Measurements from ENCODE around the gene MBTPS2.
A peak's percentile ranks its signal among the peaks of the same experiment; 100 is the strongest.
"Not testable (repeated sequence)": the region's sequence is repeated elsewhere in the genome, so short reads cannot be mapped to it uniquely, and the experiment has no call there.

Gene MBTPS2

DNA sequence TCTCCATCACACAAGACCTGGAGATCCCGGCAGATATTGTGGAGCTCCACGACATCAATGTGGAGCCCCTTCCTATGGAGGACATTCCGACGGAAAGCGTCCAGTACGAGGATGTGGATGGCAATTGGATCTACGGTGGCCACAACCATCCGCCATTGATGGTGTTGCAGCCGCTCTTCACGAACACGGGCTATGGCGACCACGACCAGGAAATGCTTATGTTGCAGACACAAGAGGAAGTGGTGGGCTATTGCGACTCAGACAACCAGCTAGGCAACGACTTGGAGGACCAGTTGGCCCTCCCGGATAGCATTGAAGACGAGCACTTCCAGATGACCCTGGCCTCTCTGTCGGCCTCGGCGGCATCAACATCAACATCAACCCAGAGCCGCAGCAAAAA is 17.1 kb downstream of the MBTPS2 start:
- DNase-seq (ENCODE audit: low read depth, low spot score) = no peak

GRCh38 chrX:21863241-21863640 is 23.8 kb downstream of the MBTPS2 start:
- no peak for DNase-seq (ENCODE audit: low read depth, low spot score)

GRCh38 chrX:21865436-21865835 is 26.0 kb downstream of the MBTPS2 start:
- no peak for DNase-seq (ENCODE audit: low read depth, low spot score)

- DNase-seq (ENCODE audit: low read depth, low spot score) = no peak
Observed at GRCh38 chrX:21870494-21870893, 31.1 kb downstream of the MBTPS2 start.

DNA sequence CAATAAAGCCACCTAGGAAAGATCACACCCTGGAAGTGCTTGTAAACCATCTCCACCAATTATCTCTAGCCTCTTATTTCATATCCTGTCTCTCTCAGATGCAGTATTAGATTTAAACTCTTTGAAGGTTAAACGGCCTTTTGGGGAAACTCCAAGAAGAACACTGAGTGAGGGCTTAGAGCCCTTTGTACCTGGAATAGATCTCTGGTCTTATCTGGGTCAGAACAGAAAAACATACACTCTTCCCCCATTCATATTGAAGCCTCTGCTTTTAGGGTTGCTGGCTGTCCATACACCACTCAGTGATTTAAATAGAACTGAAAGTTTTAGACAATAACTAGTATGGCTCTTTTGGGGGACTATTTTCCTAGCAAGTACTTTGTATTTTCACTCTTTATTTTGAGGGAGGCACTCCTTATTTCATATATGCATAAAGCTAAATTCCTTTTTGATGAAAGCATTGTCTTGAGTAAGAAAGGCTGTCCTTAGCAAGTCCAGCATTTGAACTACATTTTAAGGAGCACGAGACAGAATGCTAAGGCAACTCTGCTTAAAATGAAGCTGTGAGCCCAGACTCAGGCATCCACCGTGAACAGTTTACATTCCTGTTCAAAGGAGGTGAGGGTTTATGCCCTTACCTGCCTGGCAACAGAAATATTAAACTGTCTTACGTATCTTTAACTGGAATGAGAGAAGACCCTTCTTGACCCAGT is 33.8 kb downstream of the MBTPS2 start:
- no peak for DNase-seq (ENCODE audit: low read depth, low spot score)

DNA sequence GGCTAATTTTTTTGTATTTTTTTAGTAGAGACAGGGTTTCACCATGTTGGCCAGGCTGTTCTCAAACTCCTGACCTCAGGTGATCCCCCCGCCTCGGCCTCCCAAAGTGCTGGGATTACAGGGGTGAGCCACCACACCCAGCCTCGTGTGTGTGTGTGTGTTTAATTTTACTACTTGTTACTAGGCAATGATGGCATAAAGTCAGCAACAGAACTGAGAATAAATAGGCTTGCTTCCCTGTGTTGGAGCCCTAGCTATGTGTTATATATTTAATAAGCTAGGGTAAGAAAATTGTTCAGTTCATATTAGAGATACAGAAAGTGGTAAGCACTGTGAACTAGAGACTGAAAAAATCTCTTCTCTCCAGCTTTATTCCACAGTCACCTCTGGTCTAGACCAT is 34.8 kb downstream of the MBTPS2 start:
- DNase-seq (ENCODE audit: low read depth, low spot score) = not testable (repeated sequence)

- no peak for DNase-seq (ENCODE audit: low read depth, low spot score)
Observed at GRCh38 chrX:21875013-21875412, 35.6 kb downstream of the MBTPS2 start.

DNA sequence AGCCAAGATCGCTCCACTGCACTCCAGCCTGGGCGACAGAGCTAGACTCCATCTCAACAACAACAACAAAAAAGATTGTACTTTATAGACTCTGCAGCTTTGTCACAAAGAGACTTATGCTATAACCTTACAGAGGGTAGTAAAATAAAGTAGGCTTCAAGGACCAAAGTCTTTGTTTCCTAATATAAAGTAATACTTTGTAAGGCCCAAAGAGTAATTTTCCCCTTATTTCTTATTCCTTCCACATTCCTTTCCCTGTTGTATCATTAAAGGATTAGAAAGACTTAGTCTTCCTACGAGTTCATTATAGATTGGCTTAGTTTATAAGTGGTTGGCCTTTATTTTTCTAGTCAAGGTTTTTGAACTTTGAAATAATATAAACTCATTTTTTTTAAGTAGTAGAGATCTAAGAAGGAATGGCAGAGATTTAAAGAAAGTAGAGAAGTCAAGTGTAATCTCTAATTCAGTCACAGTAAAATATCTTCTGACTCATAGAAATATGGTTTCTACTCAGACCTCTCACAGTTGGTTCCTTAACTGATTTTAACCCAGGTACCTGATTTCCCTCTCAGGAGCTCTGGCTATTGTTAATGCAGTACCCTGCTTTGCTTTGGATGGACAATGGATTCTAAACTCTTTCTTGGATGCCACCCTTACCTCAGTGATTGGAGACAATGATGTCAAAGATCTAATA is 42.6 kb downstream of the MBTPS2 start:
- no peak for DNase-seq (ENCODE audit: low read depth, low spot score)

GRCh38 chrX:21883258-21883657 is 43.8 kb downstream of the MBTPS2 start:
- peak; percentile 36 for DNase-seq (ENCODE audit: low read depth, low spot score)

GRCh38 chrX:21885568-21885967 is 46.2 kb downstream of the MBTPS2 start:
- DNase-seq (ENCODE audit: low read depth, low spot score) = no peak

DNA sequence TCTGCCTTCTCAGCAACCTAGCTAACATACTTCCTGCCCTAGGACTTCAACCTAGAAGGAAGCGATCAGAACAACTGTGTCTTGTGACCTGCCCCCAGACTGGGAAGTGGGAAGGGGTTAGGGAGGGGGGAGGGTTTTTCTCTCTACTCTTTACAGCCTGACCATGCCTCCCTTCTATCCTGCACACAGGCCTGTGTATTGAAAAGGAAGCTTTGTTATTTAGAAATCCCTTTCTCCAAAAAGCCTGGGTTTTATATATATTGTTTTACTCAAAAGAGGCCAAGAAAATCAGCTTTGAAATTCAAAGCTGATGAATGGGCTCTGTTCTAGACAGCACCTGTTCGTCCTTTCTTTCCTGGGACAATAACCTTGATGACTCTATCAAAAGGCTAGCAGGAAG is 65.9 kb downstream of the MBTPS2 start:
- no peak for DNase-seq (ENCODE audit: low read depth, low spot score)

- no peak for DNase-seq (ENCODE audit: low read depth, low spot score)
Observed at GRCh38 chrX:21905953-21906352, 66.5 kb downstream of the MBTPS2 start.

DNA sequence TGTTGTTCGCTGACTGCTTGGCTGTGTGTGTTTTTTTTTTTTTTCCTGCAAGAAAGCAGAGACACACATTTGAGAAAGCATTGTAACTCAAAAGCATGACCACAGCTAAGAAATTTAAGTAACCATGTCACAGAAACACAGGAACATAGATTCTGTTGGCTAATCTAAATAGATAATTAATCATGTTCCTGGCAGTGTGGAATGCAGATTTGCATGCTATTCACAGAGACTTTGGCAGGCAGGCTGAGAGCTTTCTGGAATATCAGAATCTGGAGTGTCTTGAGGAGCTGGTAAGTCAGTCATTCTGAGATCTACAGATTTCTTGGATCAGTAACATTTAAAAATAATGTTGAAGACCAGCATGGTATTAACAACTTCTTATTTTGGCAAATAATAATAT is 67.8 kb downstream of the MBTPS2 start:
- DNase-seq (ENCODE audit: low read depth, low spot score) = no peak

DNA sequence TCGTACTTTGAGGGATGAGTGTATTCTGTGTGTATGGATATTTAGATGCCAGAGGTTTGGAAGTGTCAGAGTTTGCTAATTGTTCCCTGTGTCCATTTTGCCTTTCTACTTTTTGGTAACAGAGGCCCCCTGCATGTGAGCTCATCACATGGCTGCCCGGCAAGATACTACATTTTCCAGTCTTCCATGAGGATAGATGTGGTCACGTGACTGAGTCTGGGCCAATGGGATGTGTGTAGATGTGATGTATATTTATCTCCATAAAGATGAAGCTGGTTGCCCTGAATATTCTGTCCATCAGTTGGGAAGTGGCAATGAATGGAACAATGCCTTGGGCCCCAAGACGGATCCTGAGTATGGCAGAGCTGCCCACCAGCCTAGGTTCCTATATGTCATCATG is 72.1 kb downstream of the MBTPS2 start:
- DNase-seq (ENCODE audit: low read depth, low spot score) = no peak

- DNase-seq (ENCODE audit: low read depth, low spot score) = no peak
Observed at GRCh38 chrX:21912220-21912619, 72.8 kb downstream of the MBTPS2 start.

- no peak for DNase-seq (ENCODE audit: low read depth, low spot score)
Observed at GRCh38 chrX:21912989-21913388, 73.6 kb downstream of the MBTPS2 start.

- no peak for DNase-seq (ENCODE audit: low read depth, low spot score)
Observed at GRCh38 chrX:21926116-21926515, 86.7 kb downstream of the MBTPS2 start.

GRCh38 chrX:21926527-21927278 is 87.3 kb downstream of the MBTPS2 start:
- DNase-seq (ENCODE audit: low read depth, low spot score) = no peak

GRCh38 chrX:21929209-21929608 is 89.8 kb downstream of the MBTPS2 start:
- no peak for DNase-seq (ENCODE audit: low read depth, low spot score)

DNA sequence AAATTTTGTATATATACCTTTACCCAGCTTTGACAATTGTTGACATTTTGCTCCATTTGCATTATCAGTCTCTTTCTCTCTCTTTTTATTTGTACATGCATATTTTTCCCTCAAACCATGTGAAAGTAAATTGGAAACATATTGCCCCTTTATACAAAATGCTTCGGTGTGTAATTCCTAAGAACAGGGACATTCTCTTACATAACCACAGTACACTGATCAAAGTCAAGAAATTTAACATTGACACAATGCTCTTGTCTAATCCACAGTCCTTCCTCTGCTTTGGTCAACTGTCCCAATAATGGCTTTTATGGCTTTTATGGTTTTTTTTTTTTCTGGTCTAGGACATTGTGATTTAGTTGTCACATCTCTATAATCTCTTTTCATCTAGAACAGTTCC is 91.6 kb downstream of the MBTPS2 start:
- DNase-seq (ENCODE audit: low read depth, low spot score) = no peak

DNA sequence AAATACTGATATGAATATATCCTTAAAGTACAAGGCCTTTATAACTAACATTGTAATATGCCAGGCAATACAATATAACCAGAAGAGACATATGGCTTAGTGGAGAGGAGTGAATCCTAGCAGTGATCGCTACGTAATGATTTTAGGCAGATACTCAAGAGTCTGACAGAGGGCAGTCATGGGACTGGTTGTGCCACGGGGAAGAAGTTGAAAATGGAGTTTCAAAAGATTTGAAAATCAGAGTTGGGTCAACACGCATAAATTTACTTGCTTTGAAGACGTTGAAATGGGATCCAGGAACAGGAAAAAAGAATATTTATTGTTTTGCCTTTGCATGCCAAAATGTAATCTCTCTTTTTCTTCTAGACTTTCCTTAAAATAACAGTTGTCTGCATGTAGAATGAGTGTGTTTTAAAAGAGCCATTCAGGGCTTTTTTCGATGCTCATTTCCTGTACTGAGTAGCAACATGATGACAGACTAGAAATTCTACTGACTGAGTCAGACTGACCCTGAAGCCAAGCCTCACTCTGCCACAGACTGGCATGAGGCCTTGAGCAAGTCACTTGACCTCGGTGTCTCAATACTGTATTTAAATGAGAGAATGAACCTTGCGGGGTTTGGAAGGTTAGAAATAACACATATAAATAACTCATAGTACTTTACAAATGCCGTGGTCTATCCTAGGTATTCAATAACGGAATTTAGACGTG is 93.0 kb downstream of the MBTPS2 start:
- DNase-seq (ENCODE audit: low read depth, low spot score) = no peak

DNA sequence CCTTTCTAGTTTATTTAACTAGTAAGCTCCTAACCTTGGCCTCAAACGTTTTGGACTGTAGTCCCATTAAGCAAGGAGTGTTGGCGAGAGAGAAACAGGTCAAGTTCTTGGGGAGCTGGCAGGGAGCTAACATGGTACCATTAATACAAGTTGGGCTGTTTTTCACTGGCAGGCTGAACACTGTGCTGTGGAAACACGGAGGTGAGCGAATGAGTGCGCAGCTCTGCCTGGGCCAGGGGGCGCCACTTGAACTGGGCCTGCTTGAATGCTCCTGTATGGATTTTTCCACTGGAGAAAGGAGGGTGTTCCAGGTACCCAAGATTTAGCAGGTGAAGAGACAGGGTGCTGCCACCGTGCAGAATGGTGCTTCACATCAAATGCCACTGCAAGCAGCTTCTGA is 93.7 kb downstream of the MBTPS2 start:
- DNase-seq (ENCODE audit: low read depth, low spot score) = no peak
